ENCODE data around the gene MSANTD3.

- TF ChIP-seq CTCF (IDR thresholded peaks at IDR 0.05) (no peak), POLR2A (IDR thresholded peaks at IDR 0.05) (no peak)
Measured at GRCh38 chr9:100447041-100447440, 20.1 kb downstream of the MSANTD3 start.

Measured in ovary (tissue), 3 donors.